Glomerular endothelial cell (primary cell): ENCODE data around the gene FAM171A1. TPM values are rescaled to one million over a fixed set of nuclear protein-coding genes. Genes with fewer than 3 reads are reported as not detected.
"Not testable (repeated sequence)": the region's sequence is repeated elsewhere in the genome, so short reads cannot be mapped to it uniquely, and the experiment has no call there.

Source experiments
- DNase-seq: peaks from one replicate; pipeline ENCODE4 v3.0.0-alpha.2; 2011; ENCODE audit warnings: low read depth, low spot score; ENCODE audit errors: extremely low read depth
- total RNA-seq: library from RNA; depleted of rRNA; stranded (reverse); fragments of >200 nt; gene quantifications from 2 replicates; pipeline ENCODE4 v1.2.3, GENCODE V29; 2015

The FAM171A1 gene
- 97.8 and 98.1 TPM in 2 replicates for total RNA-seq

DNA sequence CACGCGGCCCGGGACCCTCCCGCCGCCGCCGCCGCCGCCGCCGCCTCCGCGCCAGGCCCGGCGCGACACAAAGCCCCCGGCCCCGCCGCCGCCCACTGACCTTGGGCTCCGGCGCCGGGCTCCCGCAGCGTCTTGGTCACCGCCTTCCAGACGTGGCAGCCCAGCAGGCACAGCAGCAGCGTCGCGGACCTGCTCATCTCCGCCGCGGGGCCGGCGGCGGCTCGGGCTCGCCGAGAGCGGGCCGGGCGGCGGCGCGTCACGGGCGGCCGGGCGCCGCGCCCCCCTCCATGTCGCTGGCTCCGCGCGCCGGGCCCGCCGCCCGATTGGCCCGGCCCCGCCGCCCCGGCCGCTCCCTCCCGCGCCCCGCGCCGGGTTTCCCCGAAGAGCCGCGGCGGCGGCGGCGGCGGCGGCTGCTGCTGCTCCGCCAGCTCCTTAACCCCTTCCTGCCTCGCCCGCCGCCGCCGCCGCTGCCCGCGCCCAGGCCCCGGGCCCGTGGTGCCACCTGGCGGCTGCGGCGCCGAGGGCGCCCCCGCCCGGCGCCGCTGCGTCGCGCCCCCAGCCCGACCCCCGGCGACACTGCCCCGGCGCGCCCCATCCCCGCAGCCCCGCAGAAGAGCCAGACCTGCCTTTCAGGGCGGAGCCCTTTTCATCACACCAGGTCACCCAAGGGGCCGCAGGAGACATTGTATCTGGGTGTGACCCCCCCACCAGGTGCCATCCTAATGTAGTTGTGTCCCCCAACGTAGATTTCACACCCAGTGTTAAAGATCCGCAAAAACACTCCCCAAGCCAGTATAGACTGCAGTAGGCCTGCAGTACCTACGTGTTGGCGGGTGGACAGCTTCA is at the start of gene FAM171A1:
Gene FAM171A1 (minus strand): TSS at position 434 of the 846 bp plus-strand sequence. CDS start 237 bp downstream, at position 197.
- DNase-seq: no peak

DNA sequence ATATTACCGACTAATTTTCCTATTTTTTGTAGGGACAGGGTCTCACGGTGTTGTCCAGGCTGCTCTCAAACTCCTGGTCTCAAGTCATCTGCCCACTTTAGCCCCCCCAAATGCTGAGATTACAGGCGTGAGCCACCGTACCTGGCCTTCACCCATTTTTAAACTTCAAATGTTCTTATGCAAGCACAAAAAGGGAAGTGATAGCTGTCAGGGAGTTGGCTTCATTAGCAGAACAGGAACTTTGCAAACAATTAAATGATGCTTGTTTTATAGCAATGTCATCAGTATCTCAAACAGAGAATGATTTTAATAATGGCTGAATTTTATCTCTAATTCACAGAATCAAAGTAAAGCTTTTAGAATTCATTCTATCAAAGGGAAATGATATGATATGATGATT is 49.8 kb upstream of the FAM171A1 start:
- DNase-seq: no peak

DNA sequence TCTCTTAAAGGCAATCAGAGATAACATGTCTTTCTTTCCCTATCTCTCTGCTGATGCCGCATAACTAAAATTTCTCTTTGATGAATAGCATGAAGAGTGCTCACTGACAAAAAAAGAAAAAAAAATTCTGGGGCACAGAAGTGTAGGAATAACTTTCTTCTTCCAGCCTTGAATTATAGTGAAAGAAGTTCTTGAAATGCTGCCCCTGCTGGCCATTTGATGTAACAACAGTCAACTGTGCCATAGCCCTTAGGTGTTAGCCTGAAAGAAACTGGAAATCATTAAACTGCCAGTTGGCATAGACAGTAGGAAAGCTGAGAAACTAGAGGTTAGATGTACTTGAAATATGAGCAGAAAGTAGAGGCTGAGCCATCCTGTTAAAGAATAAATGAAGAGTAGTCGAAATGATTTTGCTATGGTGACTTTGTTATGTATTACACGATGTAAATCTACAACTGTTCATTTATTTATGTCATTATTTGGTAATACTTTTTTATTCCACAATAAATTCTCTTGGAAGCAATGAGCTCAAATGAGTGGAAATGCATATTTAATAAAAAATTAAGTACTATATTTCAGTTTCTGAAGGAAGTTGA is 48.3 kb upstream of the FAM171A1 start:
- DNase-seq: no peak

DNA sequence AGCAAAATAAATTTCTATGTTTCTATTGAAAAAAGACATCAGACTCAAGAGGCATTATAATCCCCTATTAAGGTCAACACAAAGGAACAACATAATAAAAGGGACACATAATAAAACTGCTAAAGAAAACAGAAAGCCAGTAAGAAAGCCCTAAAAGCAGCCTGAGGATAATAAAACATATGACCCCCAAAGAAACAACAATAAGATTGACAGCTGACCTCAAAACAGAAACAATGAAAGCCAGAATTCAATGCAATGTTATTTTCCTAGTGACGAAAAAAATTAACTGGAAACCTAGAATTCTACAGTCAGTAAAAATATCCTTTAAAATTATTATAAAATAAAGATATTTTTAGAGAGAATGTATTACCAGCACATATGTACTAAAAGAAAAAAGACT is 44.9 kb upstream of the FAM171A1 start:
- no peak for DNase-seq

- no peak for DNase-seq
These were observed 39.9 kb upstream of the FAM171A1 start for GRCh38 chr10:15411010-15411409.

DNA sequence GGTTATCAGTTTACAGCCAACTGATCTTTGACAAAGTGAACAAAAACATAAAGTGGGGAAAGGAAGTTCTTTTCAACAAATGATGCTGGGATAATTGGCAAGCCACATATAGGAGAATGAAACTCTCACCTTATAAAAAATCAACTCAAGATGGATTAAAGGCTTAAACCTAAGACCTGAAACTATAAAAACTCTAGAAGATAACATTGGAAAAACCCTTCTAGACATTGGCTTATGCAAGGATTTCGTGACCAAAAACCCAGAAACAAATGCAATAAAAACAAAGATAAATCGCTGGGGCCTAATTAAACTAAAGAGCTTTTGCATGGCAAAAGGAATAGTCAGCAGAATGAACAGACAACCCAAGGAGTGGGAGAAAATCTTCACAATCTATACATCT is 38.3 kb upstream of the FAM171A1 start:
- not testable (repeated sequence) for DNase-seq

- no peak for DNase-seq
These were observed 37.5 kb upstream of the FAM171A1 start for GRCh38 chr10:15408557-15408956.

GRCh38 chr10:15405319-15405718 is 34.2 kb upstream of the FAM171A1 start:
- no peak for DNase-seq

DNA sequence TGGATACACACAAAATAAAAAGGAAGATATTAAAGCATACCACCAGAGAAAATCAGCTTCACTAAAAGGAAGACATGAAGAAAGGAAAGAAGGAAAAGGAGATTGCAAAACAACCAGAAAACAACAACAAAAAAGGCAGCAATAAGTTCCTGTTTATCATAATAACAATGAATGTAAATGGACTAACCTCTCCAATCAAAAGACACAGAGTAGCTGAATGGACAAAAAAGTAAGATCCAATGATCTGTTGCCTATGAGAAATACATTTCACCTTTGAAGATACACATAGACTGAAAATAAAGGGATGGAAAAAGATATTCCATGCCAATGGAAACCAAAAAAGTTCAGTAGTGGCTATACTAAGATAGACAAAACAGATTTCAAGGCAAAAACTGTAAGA is 30.3 kb upstream of the FAM171A1 start:
- DNase-seq: no peak

DNA sequence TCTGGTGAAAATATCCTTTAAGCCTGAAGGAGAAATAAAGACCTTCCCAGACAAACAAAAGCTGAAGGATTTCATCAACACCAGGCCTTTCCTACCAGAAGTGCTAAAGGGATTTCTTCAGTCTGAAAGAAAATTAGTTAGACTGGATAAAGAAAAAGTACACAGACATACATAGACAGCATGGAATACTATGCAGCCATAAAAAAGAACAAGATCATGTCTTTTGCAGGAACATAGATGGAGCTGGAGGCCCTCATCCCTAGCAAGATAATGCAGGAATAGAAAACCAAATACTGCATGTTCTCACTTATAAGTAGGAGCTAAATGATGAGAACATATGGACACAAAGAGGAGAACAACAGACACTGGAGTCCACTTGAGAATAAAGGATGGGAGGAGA is 29.4 kb upstream of the FAM171A1 start:
- not testable (repeated sequence) for DNase-seq

DNA sequence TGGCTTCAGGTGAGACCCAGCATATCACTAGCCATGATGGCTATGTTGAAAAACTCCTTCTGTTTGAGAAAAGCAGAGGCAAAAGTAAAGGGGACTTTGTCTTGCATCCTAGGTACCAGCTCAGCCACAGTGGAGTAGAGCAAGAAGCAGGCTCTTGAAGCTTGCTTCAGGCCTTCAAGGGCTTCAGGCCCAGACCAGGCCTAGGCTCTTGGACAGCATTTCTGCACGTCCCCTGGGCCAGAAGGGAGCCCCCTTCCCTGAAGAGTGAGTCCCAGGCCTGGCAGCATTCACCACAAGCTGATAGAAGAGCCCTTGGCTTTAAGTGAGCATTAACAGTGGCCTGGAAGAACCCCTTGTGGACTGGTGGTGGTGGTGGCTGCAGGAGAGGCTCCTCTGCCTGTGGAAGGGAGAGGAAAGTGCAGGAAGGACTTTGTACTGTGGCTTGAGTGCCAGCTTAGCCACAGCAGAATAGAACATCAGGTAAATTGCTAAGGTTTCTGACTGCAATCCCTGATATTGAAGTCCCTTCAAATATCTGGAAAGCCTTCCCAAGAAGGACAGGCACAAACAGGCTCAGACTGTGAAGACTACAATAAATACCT is 28.1 kb upstream of the FAM171A1 start:
- no peak for DNase-seq

GRCh38 chr10:15395935-15396334 is 24.8 kb upstream of the FAM171A1 start:
- no peak for DNase-seq

GRCh38 chr10:15393139-15393825 is 22.2 kb upstream of the FAM171A1 start:
- no peak for DNase-seq

DNA sequence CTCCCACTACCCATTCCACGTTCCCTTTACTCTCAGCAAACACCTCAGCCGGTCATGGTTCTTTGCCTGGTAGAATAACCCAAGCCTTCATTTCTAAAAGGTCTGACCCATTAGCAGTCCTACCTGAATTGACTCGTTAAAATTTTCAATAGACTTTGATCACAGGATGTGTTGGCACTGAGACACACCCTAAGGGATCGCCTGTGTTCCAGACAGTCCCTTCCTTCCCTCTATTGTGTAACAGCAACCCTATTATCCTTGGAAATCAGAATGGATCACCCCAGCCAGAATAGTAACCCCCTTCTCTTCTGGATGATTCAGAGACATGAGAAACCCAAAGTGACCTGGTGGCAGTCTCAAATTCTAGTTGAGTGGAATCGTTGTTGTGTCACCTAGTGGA is 20.4 kb upstream of the FAM171A1 start:
- DNase-seq: no peak

- not testable (repeated sequence) for DNase-seq
These were observed 17.1 kb upstream of the FAM171A1 start for GRCh38 chr10:15388172-15388571.

DNA sequence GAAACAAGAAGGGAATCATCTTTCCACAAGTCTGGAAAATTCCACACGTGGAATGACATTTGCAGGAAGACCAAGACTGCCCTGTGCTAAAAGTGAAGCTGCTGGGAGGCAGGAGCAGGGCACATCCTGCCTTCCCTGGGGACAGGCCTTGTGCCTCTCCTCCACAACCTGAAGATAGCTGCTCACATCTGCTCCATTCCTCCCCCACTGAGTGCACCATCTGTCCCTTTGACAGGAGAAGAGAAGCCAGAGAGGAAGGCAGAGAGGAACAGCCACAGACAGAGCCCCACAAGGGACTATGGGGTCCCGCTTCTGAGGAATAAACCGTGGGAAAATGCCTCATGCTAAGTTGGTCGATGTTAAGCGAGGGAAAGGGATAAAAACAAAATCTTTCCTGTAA is 15.9 kb upstream of the FAM171A1 start:
- DNase-seq: no peak

DNA sequence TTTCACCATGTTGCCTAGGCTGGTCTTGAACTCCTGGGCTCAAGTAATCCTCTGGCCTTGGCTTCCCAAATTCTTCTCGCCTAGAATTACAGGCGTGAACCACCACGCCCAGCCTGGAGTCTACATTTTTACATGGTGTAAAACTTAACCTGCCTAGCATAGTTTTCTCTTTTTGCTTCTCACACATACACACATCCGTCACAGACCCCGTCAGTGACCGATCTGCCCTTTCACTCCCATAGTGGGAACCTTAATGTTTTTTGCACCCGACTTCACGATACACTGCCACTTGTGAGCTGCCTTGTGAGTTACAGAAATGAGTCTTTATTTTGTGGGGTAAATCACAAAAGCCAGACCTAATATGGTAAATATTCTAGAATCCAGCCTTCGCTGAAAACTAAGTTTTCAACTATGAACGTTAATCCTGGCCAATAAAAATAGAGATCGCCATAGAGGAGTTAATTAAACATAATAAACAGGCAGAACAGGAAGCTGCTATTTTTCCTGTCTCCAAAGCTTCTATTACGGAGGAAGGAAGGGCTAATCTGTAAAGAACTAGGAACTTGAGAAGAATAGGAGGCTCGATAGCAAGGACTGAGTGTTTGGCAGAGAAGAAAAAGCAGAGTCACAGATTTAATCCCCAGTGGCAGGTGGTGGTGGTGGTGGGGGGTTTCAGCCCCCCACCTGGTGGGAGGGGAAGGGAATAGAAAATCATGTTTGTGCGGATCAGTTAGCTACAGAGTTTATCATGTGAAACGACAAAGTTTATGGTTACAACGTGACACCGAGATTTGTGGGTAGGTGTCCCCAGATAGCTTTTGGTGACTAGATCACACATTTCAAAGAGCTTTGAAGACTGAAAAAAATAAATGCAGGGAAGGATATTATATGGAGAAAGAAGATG is 14.7 kb upstream of the FAM171A1 start:
- DNase-seq: peak; percentile 75

GRCh38 chr10:15381420-15381819 is 10.3 kb upstream of the FAM171A1 start:
- no peak for DNase-seq

GRCh38 chr10:15379078-15379477 is 8.0 kb upstream of the FAM171A1 start:
- DNase-seq: no peak

DNA sequence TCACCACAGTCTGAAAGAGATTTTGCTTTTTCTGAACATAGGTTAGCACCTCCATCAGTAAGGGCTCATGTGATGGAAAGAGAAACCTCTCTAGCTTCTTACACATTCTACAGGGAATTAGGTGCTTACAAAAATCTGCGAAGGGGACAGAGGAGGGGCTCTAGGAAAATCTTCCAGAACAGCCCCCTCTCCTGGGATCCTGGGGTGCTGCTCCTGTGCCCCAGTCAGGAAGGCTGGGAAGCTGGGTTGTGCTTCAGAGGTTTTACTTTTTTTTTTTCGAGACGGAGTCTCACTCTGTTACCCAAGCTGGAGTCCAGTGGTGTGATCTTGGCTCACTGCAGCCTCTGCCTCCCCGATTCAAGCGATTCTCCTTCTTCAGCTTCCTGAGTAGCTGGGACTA is 7.5 kb upstream of the FAM171A1 start:
- DNase-seq: no peak
